Panc1 (cell line): ENCODE measurements around the gene IL16. TPM values are rescaled to one million over a fixed set of nuclear protein-coding genes. Genes with fewer than 3 reads are reported as not detected.

ENCODE experiments used
- ATAC-seq: fragments of 200-7000 bp; cut with Tn5 transposase; 2 replicates; pipeline ENCODE4 v1.9.1; 2020; ENCODE audit warnings: mild to moderate bottlenecking, moderate library complexity
- BruUV-seq: library from RNA; stranded (reverse); fragments of 400-500 nt; replicated peaks from 2 replicates; lab custom pipeline; 2021; lab: Mats Ljungman, UMichigan
- CTCF ChIA-PET: fragments of 300-600 bp; sonication (Branson Sonifier 250); formaldehyde crosslinking; loops from one replicate; lab custom pipeline; 2022; ENCODE audit warnings: antibody characterized with exemption; lab: Charles Lee
- POLR2A ChIA-PET: fragments of 300-600 bp; sonication (Branson Sonifier 250); formaldehyde crosslinking; loops from one replicate; lab custom pipeline; 2022; ENCODE audit warnings: antibody characterized with exemption; lab: Charles Lee
- DNase-seq: peaks from one replicate; pipeline ENCODE4 v3.0.0-alpha.2; 2010; ENCODE audit warnings: low read depth, low spot score
- H3K27ac ChIP-seq: 2 replicates; pipeline ENCODE4 v1.5.1; 2011; ENCODE audit warnings: mild to moderate bottlenecking, low read length, inconsistent platforms
- H3K27me3 ChIP-seq: fragments of 200-500 bp; sonication (Bioruptor generic); 2 replicates; pipeline ENCODE4 v1.6.0; 2014; ENCODE audit warnings: low read length, inconsistent platforms; ENCODE audit not compliant: control insufficient read depth, insufficient read depth
- H3K36me3 ChIP-seq: fragments of 200-500 bp; sonication (Bioruptor generic); 2 replicates; pipeline ENCODE4 v1.5.1; 2014; ENCODE audit warnings: inconsistent platforms, mild to moderate bottlenecking, low read length, moderate library complexity; ENCODE audit not compliant: control insufficient read depth, insufficient read depth
- H3K4me1 ChIP-seq: 2 replicates; pipeline ENCODE4 v1.5.1; 2011; ENCODE audit warnings: inconsistent platforms, mild to moderate bottlenecking, low read length, moderate library complexity; ENCODE audit not compliant: control insufficient read depth, insufficient read depth
- H3K4me3 ChIP-seq, 2 experiments: 2 replicates each; pipeline ENCODE4 v1.5.1; 2011 to 2012; ENCODE audit warnings: low read depth in 2 of 2, low read length in 2 of 2, mild to moderate bottlenecking in 2 of 2, inconsistent platforms in 1 of 2, moderate library complexity in 1 of 2
- H3K9me3 ChIP-seq: fragments of 200-500 bp; sonication (Bioruptor generic); 2 replicates; pipeline ENCODE4 v1.5.1; 2014; ENCODE audit warnings: low read depth, mild to moderate bottlenecking, inconsistent platforms, low read length, moderate library complexity; ENCODE audit not compliant: control insufficient read depth, insufficient read depth
- POLR2AphosphoS5 ChIP-seq: IDR thresholded peaks from 2 replicates; pipeline ENCODE4 v1.6.1; 2012; ENCODE audit warnings: mild to moderate bottlenecking, low read depth, low read length, moderate library complexity
- SIN3A ChIP-seq: IDR thresholded peaks from 2 replicates; pipeline ENCODE4 v1.6.1; 2012; ENCODE audit warnings: low read depth, mild to moderate bottlenecking, low read length, moderate library complexity, borderline replicate concordance; ENCODE audit not compliant: insufficient read depth
- TCF7L2 ChIP-seq: IDR thresholded peaks from 2 replicates; pipeline ENCODE4 v1.6.1; 2011; ENCODE audit warnings: mild to moderate bottlenecking, low read depth, low read length, inconsistent platforms
- in situ Hi-C: cut with HindIII; loops from 2 replicates; pipeline ENCODE4 v1.10.0; 2016; ENCODE audit warnings: low sequenced_read_pairs, low pct_unique_long_range_greater_than_20kb
- intact Hi-C: fragments of 100-400 bp; cut with micrococcal nuclease; formaldehyde crosslinking; loops from one replicate; pipeline ENCODE4 v1.10.0; 2022; ENCODE audit not compliant: unreplicated experiment
- total RNA-seq: library from RNA; stranded (reverse); gene quantifications from one replicate; pipeline ENCODE4 v1.2.1, GENCODE V29; 2021; ENCODE audit not compliant: unreplicated experiment
- TF ChIP-seq, protein P1 (sequence below): fragments of 450-650 bp; IDR thresholded peaks from 2 replicates; pipeline ENCODE4 v1.5.1; 2017; ENCODE audit warnings: mild to moderate bottlenecking
- TF ChIP-seq, protein P2 (sequence below), 2 experiments: IDR thresholded peaks; 2 replicates each; pipeline ENCODE4 v1.6.1; 2011 to 2012; ENCODE audit warnings: low read depth in 2 of 2, control low read depth in 1 of 2, low read length in 1 of 2, mild to moderate bottlenecking in 1 of 2, moderate library complexity in 1 of 2; ENCODE audit not compliant: insufficient read depth in 1 of 2

The IL16 gene
- total RNA-seq, 1 experiment from 2014 or later = 1.0 TPM

DNA sequence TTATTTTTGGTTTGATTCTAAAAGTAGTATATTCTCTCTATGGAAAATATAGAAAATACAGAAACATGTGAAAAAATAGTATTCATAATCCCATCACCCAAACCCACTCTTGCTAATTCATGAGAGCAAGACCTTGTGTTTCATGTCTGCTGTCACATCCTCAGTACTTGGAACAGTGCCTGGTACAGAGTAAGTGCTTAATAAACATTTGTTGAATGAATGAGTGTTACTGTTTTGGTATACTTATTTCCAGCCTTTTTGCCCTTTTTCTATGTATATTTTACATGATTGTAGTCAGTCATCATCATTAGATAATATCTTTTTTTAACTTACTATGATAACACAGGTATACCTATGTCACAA lies 59.3 kb downstream of the IL16 start:
- no peak for DNase-seq
- in situ Hi-C loops (no loop called here), intact Hi-C loops (loop anchor here (2.0 kb wide), 2 partner anchors 101 to 149 kb away; no protein-coding TSS in a partner anchor)
- no peaks in the 10 kb centered on the region for H3K9me3 ChIP-seq
- BruUV-seq = no TSS peak
- ChIA-PET POLR2A (interaction anchor here (0.6 kb wide), 1 partner anchor 187 kb away, joined by 4 read pairs; no protein-coding TSS in a partner anchor), CTCF (no interaction called here)
- H3K36me3 ChIP-seq = no peaks in the 10 kb centered on the region
- peaks cover 17% of the 10 kb centered on the region for H3K27me3 ChIP-seq
- no peak overlapping the region for H3K4me3 ChIP-seq
- no peak for TF ChIP-seq SIN3A
- TF ChIP-seq POLR2AphosphoS5 = no peak
- TF ChIP-seq, protein P1, sequence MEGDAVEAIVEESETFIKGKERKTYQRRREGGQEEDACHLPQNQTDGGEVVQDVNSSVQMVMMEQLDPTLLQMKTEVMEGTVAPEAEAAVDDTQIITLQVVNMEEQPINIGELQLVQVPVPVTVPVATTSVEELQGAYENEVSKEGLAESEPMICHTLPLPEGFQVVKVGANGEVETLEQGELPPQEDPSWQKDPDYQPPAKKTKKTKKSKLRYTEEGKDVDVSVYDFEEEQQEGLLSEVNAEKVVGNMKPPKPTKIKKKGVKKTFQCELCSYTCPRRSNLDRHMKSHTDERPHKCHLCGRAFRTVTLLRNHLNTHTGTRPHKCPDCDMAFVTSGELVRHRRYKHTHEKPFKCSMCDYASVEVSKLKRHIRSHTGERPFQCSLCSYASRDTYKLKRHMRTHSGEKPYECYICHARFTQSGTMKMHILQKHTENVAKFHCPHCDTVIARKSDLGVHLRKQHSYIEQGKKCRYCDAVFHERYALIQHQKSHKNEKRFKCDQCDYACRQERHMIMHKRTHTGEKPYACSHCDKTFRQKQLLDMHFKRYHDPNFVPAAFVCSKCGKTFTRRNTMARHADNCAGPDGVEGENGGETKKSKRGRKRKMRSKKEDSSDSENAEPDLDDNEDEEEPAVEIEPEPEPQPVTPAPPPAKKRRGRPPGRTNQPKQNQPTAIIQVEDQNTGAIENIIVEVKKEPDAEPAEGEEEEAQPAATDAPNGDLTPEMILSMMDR = no peak
- TF ChIP-seq, protein P2, sequence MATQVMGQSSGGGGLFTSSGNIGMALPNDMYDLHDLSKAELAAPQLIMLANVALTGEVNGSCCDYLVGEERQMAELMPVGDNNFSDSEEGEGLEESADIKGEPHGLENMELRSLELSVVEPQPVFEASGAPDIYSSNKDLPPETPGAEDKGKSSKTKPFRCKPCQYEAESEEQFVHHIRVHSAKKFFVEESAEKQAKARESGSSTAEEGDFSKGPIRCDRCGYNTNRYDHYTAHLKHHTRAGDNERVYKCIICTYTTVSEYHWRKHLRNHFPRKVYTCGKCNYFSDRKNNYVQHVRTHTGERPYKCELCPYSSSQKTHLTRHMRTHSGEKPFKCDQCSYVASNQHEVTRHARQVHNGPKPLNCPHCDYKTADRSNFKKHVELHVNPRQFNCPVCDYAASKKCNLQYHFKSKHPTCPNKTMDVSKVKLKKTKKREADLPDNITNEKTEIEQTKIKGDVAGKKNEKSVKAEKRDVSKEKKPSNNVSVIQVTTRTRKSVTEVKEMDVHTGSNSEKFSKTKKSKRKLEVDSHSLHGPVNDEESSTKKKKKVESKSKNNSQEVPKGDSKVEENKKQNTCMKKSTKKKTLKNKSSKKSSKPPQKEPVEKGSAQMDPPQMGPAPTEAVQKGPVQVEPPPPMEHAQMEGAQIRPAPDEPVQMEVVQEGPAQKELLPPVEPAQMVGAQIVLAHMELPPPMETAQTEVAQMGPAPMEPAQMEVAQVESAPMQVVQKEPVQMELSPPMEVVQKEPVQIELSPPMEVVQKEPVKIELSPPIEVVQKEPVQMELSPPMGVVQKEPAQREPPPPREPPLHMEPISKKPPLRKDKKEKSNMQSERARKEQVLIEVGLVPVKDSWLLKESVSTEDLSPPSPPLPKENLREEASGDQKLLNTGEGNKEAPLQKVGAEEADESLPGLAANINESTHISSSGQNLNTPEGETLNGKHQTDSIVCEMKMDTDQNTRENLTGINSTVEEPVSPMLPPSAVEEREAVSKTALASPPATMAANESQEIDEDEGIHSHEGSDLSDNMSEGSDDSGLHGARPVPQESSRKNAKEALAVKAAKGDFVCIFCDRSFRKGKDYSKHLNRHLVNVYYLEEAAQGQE (IDR thresholded peaks at IDR 0.05; ENCODE audit: insufficient read depth in 1 of 2, low read depth in 2 of 2, low read length in 1 of 2) = no peak
- TF ChIP-seq TCF7L2 = no peak
- H3K27ac ChIP-seq = no peak overlapping the region
- ATAC-seq = no peak
- no peaks in the 10 kb centered on the region for H3K4me1 ChIP-seq

DNA sequence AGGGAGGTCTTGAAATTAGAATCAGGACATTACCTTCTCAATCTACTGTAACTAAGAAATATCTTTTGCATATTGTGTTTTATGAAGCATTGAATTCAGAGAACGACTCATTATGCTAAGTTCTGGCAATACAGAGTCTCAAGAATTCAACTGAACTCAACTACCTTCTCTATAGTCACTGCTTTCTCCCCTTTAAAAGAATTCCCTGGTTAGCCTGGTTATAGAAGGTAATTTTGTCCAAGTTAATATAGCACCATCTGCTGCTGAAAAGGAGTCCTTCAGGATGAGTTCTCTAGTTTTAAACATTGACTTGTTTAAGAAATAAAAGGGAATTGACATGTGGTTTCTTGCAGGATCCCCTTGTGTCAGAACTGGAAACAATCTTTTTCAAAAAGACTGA lies 60.2 kb downstream of the IL16 start:
- Histone ChIP-seq H3K4me3 (no peak overlapping the region), H3K27ac (no peak overlapping the region), H3K36me3 (no peaks in the 10 kb centered on the region), H3K27me3 (peaks cover 17% of the 10 kb centered on the region), H3K9me3 (no peaks in the 10 kb centered on the region), H3K4me1 (no peaks in the 10 kb centered on the region)
- in situ Hi-C loops = no loop called here
- intact Hi-C loops = loop anchor here (2.0 kb wide), 2 partner anchors 102 to 150 kb away; no protein-coding TSS in a partner anchor
- ChIA-PET POLR2A (no interaction called here), CTCF (interaction anchor here (1.4 kb wide), 1 partner anchor 9 kb away, joined by 3 read pairs; no protein-coding TSS in a partner anchor)
- TF ChIP-seq, protein P1 = peak; percentile 50; the same call in 1 of the 2 replicates
- TF ChIP-seq POLR2AphosphoS5 = no peak
- DNase-seq (no peak), ATAC-seq (peak; percentile 73; the same call in 1 of the 2 replicates)
- no TSS peak for BruUV-seq
